GM12878 (cell line): ENCODE results near the gene OPCML. TPM values are rescaled to one million over a fixed set of nuclear protein-coding genes. Genes with fewer than 3 reads are reported as not detected.

ENCODE experiments used
- ATAC-seq: fragments of 200-7000 bp; cut with Tn5 transposase; 3 replicates; pipeline ENCODE4 v1.9.1; 2020; ENCODE audit warnings: mild to moderate bottlenecking, moderate library complexity
- BruUV-seq: library from RNA; stranded (reverse); fragments of 400-500 nt; replicated peaks from 2 replicates; lab custom pipeline; 2021; lab: Mats Ljungman, UMichigan
- CTCF ChIA-PET: fragments of 300-600 bp; sonication (Branson Sonifier 250); formaldehyde crosslinking; extraction: SDS; loops from one replicate; lab custom pipeline; 2021; ENCODE audit warnings: inconsistent platforms; lab: Yijun Ruan, JAX
- POLR2A ChIA-PET: fragments of 350-600 bp; formaldehyde crosslinking; extraction: SDS; loops from one replicate; lab custom pipeline; 2021; ENCODE audit warnings: inconsistent platforms; lab: Charles Lee
- RAD21 ChIA-PET: fragments of 300-600 bp; sonication (Branson Sonifier 250); formaldehyde crosslinking; loops from one replicate; lab custom pipeline; 2023; ENCODE audit warnings: antibody characterized with exemption; ENCODE audit not compliant: unreplicated experiment; lab: Charles Lee
- SMC1A ChIA-PET: fragments of 300-600 bp; sonication (Branson Sonifier 250); formaldehyde crosslinking; loops from one replicate; lab custom pipeline; 2023; ENCODE audit not compliant: unreplicated experiment, uncharacterized antibody; lab: Charles Lee
- DNase-seq: peaks from one replicate; pipeline ENCODE4 v3.0.0-alpha.2; 2011; ENCODE audit warnings: low read depth, low spot score
- FAIRE-seq: peaks from 3 replicates; lab custom pipeline; 2011; peaks lifted over from hg19 to GRCh38; lab: Jason Lieb, UNC
- H2AFZ ChIP-seq: 2 replicates; pipeline ENCODE4 v1.6.0; 2011; ENCODE audit warnings: low read depth, low read length, control low read depth; ENCODE audit not compliant: control insufficient read depth
- H3K27ac ChIP-seq: 2 replicates; pipeline ENCODE4 v1.5.1; 2011; ENCODE audit warnings: control low read depth; ENCODE audit not compliant: control insufficient read depth, insufficient read depth
- H3K27me3 ChIP-seq, 2 experiments: replicated peaks in 1 of 2; 2 replicates each; pipeline versions ENCODE4 v1.6.0 to v1.6.1; 2011; ENCODE audit warnings: low read length in 1 of 2; ENCODE audit not compliant: control insufficient read depth in 2 of 2, insufficient read depth in 2 of 2
- H3K36me3 ChIP-seq, 2 experiments: 2 replicates each; pipeline ENCODE4 v1.5.1; 2011; ENCODE audit warnings: low read length in 1 of 2; ENCODE audit not compliant: control insufficient read depth in 2 of 2, insufficient read depth in 2 of 2
- H3K4me1 ChIP-seq: 2 replicates; pipeline ENCODE4 v1.6.1; 2011; ENCODE audit warnings: mild to moderate bottlenecking, low read length, moderate library complexity, mixed read lengths; ENCODE audit not compliant: control insufficient read depth, insufficient read depth
- H3K4me2 ChIP-seq: 2 replicates; pipeline ENCODE4 v1.6.0; 2011; ENCODE audit warnings: control low read depth; ENCODE audit not compliant: control insufficient read depth, insufficient read depth
- H3K4me3 ChIP-seq: fragments of 200-600 bp; sonication (generic); 2 replicates; pipeline ENCODE4 v1.5.1; 2016
- H3K79me2 ChIP-seq: 2 replicates; pipeline ENCODE4 v1.6.0; 2011; ENCODE audit warnings: low read length; ENCODE audit not compliant: control insufficient read depth, insufficient read depth
- H3K9ac ChIP-seq: 2 replicates; pipeline ENCODE4 v1.8.0; 2011; ENCODE audit warnings: low read length, control low read depth, mixed read lengths; ENCODE audit not compliant: control insufficient read depth, insufficient read depth
- H3K9me3 ChIP-seq: replicated peaks from 3 replicates; pipeline ENCODE4 v1.5.1; 2011; ENCODE audit warnings: mild to moderate bottlenecking, low read length; ENCODE audit not compliant: control insufficient read depth, insufficient read depth
- H4K20me1 ChIP-seq: 2 replicates; pipeline ENCODE4 v1.6.0; 2011; ENCODE audit not compliant: control insufficient read depth, insufficient read depth
- ASH2L ChIP-seq: fragments of 300-600, 200-600 bp; sonication (generic); IDR thresholded peaks from 2 replicates; pipeline ENCODE4 v1.6.1; 2017; ENCODE audit warnings: low read depth, mild to moderate bottlenecking, borderline replicate concordance
- BMI1 ChIP-seq: fragments of 450-650 bp; IDR thresholded peaks from 2 replicates; pipeline ENCODE4 v1.6.1; 2016; ENCODE audit warnings: mild to moderate bottlenecking, moderate library complexity, borderline replicate concordance
- BRCA1 ChIP-seq: IDR thresholded peaks from 2 replicates; pipeline ENCODE4 v1.6.1; 2011; ENCODE audit warnings: low read depth, low read length, improper control_type of control experiment
- CBX5 ChIP-seq: sonication (generic); IDR thresholded peaks from 2 replicates; pipeline ENCODE4 v1.6.1; 2016; ENCODE audit warnings: low read depth, moderate library complexity, mild to moderate bottlenecking, inconsistent platforms
- CEBPB ChIP-seq, 2 experiments: fragments of 150-350 bp in 1 of 2; IDR thresholded peaks; 2 replicates each; pipeline ENCODE4 v1.6.1; 2012 to 2014; ENCODE audit warnings: low read depth in 2 of 2, low read length in 2 of 2, borderline replicate concordance in 1 of 2, inconsistent platforms in 1 of 2
- EP300 ChIP-seq, 2 experiments: fragments of 150-350 bp in 1 of 2; IDR thresholded peaks; 2 replicates each; pipeline ENCODE4 v1.6.1; 2011 to 2012; ENCODE audit warnings: low read depth in 2 of 2, low read length in 2 of 2, borderline replicate concordance in 1 of 2, improper control_type of control experiment in 1 of 2, inconsistent platforms in 1 of 2; ENCODE audit not compliant: control insufficient read depth in 1 of 2
- HDAC2 ChIP-seq: fragments of 200-600 bp; sonication (generic); IDR thresholded peaks from 2 replicates; pipeline ENCODE4 v1.6.1; 2017
- IKZF1 ChIP-seq: fragments of 450-650 bp; conservative IDR thresholded peaks from 2 replicates; pipeline ENCODE4 v1.6.1; 2017; ENCODE audit warnings: antibody characterized with exemption, mild to moderate bottlenecking
- KLF5 ChIP-seq: fragments of 450-650 bp; IDR thresholded peaks from 2 replicates; pipeline ENCODE4 v1.6.1; 2014; ENCODE audit warnings: mild to moderate bottlenecking; ENCODE audit not compliant: partially characterized antibody
- LARP7 ChIP-seq: fragments of 450-650 bp; IDR thresholded peaks from 2 replicates; pipeline ENCODE4 v1.6.1; 2017; ENCODE audit warnings: mild to moderate bottlenecking
- NBN ChIP-seq: fragments of 450-650 bp; IDR thresholded peaks from 2 replicates; pipeline ENCODE4 v1.6.1; 2016
- POLR2A ChIP-seq: IDR thresholded peaks from 2 replicates; pipeline ENCODE4 v1.6.1; 2011; ENCODE audit warnings: low read depth, mild to moderate bottlenecking, low read length
- POLR2AphosphoS5 ChIP-seq: IDR thresholded peaks from 2 replicates; pipeline ENCODE4 v1.6.1; 2011; ENCODE audit warnings: mild to moderate bottlenecking, low read length, inconsistent platforms
- RAD21 ChIP-seq: IDR thresholded peaks from 2 replicates; pipeline ENCODE4 v1.6.1; 2011; ENCODE audit warnings: mild to moderate bottlenecking, low read depth, low read length, moderate library complexity; ENCODE audit not compliant: insufficient read depth
- SMARCA5 ChIP-seq: fragments of 450-650 bp; IDR thresholded peaks from 2 replicates; pipeline ENCODE4 v1.6.1; 2017; ENCODE audit warnings: mild to moderate bottlenecking
- TAF1 ChIP-seq: IDR thresholded peaks from 2 replicates; pipeline ENCODE4 v1.6.1; 2011; ENCODE audit warnings: mild to moderate bottlenecking, low read depth, low read length, borderline replicate concordance
- USF1 ChIP-seq: IDR thresholded peaks from 2 replicates; pipeline ENCODE4 v1.6.1; 2011; ENCODE audit warnings: borderline replicate concordance, low read depth, mild to moderate bottlenecking, moderate library complexity, mixed read lengths, low read length; ENCODE audit not compliant: insufficient read depth; ENCODE audit errors: extremely low read length
- ZZZ3 ChIP-seq: IDR thresholded peaks from 2 replicates; pipeline ENCODE4 v1.6.1; 2011; ENCODE audit warnings: low read depth; ENCODE audit not compliant: control insufficient read depth, insufficient read length
- WGBS: methylation state at CpG from one replicate; pipeline ENCODE4 v1.1.6; 2016; ENCODE audit warnings: low lambda C conversion rate; ENCODE audit not compliant: insufficient replicate concordance, insufficient coverage; ENCODE audit errors: missing lambda C conversion rate; 5-methylcytosine and 5-hydroxymethylcytosine counted together
- in situ Hi-C: fragments of 300-500 bp; cut with MboI; formaldehyde crosslinking; loops from 9 replicates; pipeline ENCODE4 v1.14.3; 2018; ENCODE audit warnings: mixed read lengths
- intact Hi-C: fragments of 100-400 bp; cut with micrococcal nuclease; formaldehyde crosslinking; loops from one replicate; pipeline ENCODE4 v1.14.2; 2022; ENCODE audit not compliant: unreplicated experiment
- polyA plus RNA-seq, 11 experiments: library from polyadenylated mRNA; depleted of rRNA in 4 of 11; unstranded in 6 of 11; stranded (reverse) in 5 of 11; fragments of >200 nt; fragmentation: Nextera tagmentation in 4 of 11; fragmentation: Illumina TruSeq in 1 of 11; extraction: Ambion mirVana in 4 of 11; extraction: Trizol in 1 of 11; gene quantifications; 1 replicate in 1 of 11; 2 replicates in 10 of 11; pipeline versions ENCODE4 v1.2.1 to v1.2.3, GENCODE V29; 2011 to 2016; ENCODE audit warnings: inconsistent platforms in 2 of 11, missing spikeins in 2 of 11, low read depth in 1 of 11
- total RNA-seq, 4 experiments: library from RNA; depleted of rRNA in 3 of 4; stranded (reverse); fragments of >200 nt in 3 of 4; fragmentation: Illumina TruSeq in 1 of 4; extraction: Trizol in 1 of 4; gene quantifications; 2 replicates each; pipeline versions ENCODE4 v1.2.1 to v1.2.3, GENCODE V29; 2013 to 2021
- TF ChIP-seq, protein P1 (sequence below), 3 experiments: IDR thresholded peaks in 2 of 3; conservative IDR thresholded peaks in 1 of 3; 2 replicates each; pipeline ENCODE4 v1.5.1; 2011; ENCODE audit warnings: low read depth in 3 of 3, low read length in 3 of 3, mild to moderate bottlenecking in 3 of 3, control low read depth in 2 of 3, moderate library complexity in 2 of 3, inconsistent platforms in 1 of 3, mixed read lengths in 1 of 3; ENCODE audit not compliant: control insufficient read depth in 2 of 3, insufficient read depth in 1 of 3; ENCODE audit errors: extremely low read depth in 1 of 3
- TF ChIP-seq, protein P2 (sequence below): IDR thresholded peaks from 2 replicates; pipeline ENCODE4 v1.6.1; 2012; ENCODE audit warnings: mild to moderate bottlenecking, low read depth, low read length

Gene OPCML
- total and polyA plus RNA-seq, 10 of the 15 experiments (the other 5 are each of a cell fraction or from before 2014, with no cell fraction given) = 0.84 TPM; not detected in 9

GRCh38 chr11:133096981-133097380 lies 435.3 kb downstream of the OPCML start:
- no peak for FAIRE-seq

More at GRCh38 chr11:133096981-133097380, 435.3 kb downstream of the OPCML start:
- CTCF ChIA-PET = no interaction called here
- H3K27ac ChIP-seq = no peak overlapping the region
- BruUV-seq = no TSS peak
- H3K36me3 ChIP-seq = no peaks in the 10 kb centered on the region
- intact Hi-C loops = no loop called here
- in situ Hi-C loops = no loop called here
- H3K79me2 ChIP-seq = no peaks in the 10 kb centered on the region
- 40% methylated on average over 5 of the region's 5 CpGs for WGBS
- POLR2A ChIA-PET = no interaction called here
- no peaks in the 10 kb centered on the region for H4K20me1 ChIP-seq
- H3K4me1 ChIP-seq = no peaks in the 10 kb centered on the region
- SMC1A ChIA-PET = no interaction called here
- TF ChIP-seq POLR2AphosphoS5 = no peak
- TF ChIP-seq RAD21 = no peak
- no peak for TF ChIP-seq NBN
- TF ChIP-seq TAF1 = no peak
- TF ChIP-seq CEBPB (IDR thresholded peaks at IDR 0.05; ENCODE audit: borderline replicate concordance in 1 of 2, low read depth in 2 of 2, low read length in 2 of 2) = no peak
- TF ChIP-seq, protein P1, sequence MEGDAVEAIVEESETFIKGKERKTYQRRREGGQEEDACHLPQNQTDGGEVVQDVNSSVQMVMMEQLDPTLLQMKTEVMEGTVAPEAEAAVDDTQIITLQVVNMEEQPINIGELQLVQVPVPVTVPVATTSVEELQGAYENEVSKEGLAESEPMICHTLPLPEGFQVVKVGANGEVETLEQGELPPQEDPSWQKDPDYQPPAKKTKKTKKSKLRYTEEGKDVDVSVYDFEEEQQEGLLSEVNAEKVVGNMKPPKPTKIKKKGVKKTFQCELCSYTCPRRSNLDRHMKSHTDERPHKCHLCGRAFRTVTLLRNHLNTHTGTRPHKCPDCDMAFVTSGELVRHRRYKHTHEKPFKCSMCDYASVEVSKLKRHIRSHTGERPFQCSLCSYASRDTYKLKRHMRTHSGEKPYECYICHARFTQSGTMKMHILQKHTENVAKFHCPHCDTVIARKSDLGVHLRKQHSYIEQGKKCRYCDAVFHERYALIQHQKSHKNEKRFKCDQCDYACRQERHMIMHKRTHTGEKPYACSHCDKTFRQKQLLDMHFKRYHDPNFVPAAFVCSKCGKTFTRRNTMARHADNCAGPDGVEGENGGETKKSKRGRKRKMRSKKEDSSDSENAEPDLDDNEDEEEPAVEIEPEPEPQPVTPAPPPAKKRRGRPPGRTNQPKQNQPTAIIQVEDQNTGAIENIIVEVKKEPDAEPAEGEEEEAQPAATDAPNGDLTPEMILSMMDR (IDR thresholded peaks at IDR 0.05 in 2 of 3, conservative IDR thresholded peaks at IDR 0.05 in 1 of 3; ENCODE audit: control insufficient read depth in 2 of 3, extremely low read depth in 1 of 3, insufficient read depth in 1 of 3, low read depth in 3 of 3, low read length in 3 of 3) = no peak
- no peak for TF ChIP-seq IKZF1
- no peak for TF ChIP-seq ASH2L
- no peak for TF ChIP-seq POLR2A
- TF ChIP-seq BRCA1 = no peak
- no peak for TF ChIP-seq KLF5
- TF ChIP-seq LARP7 = no peak
- no peak for TF ChIP-seq BMI1
- TF ChIP-seq SMARCA5 = no peak
- no peak for TF ChIP-seq USF1
- TF ChIP-seq, protein P2, sequence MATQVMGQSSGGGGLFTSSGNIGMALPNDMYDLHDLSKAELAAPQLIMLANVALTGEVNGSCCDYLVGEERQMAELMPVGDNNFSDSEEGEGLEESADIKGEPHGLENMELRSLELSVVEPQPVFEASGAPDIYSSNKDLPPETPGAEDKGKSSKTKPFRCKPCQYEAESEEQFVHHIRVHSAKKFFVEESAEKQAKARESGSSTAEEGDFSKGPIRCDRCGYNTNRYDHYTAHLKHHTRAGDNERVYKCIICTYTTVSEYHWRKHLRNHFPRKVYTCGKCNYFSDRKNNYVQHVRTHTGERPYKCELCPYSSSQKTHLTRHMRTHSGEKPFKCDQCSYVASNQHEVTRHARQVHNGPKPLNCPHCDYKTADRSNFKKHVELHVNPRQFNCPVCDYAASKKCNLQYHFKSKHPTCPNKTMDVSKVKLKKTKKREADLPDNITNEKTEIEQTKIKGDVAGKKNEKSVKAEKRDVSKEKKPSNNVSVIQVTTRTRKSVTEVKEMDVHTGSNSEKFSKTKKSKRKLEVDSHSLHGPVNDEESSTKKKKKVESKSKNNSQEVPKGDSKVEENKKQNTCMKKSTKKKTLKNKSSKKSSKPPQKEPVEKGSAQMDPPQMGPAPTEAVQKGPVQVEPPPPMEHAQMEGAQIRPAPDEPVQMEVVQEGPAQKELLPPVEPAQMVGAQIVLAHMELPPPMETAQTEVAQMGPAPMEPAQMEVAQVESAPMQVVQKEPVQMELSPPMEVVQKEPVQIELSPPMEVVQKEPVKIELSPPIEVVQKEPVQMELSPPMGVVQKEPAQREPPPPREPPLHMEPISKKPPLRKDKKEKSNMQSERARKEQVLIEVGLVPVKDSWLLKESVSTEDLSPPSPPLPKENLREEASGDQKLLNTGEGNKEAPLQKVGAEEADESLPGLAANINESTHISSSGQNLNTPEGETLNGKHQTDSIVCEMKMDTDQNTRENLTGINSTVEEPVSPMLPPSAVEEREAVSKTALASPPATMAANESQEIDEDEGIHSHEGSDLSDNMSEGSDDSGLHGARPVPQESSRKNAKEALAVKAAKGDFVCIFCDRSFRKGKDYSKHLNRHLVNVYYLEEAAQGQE = no peak
- TF ChIP-seq HDAC2 = no peak
- TF ChIP-seq CBX5 = no peak
- TF ChIP-seq ZZZ3 = no peak
- no peak for TF ChIP-seq EP300 (IDR thresholded peaks at IDR 0.05; ENCODE audit: borderline replicate concordance in 1 of 2, control insufficient read depth in 1 of 2, low read depth in 2 of 2, low read length in 2 of 2)
- TF ChIP-seq, all 136 proteins: peak for 0
- Histone ChIP-seq H3K27me3 (peaks cover 0 to 2% of the 10 kb centered on the region in 2 experiments; a peak in 2 of 4 replicates), H3K9me3 (no peaks in the 10 kb centered on the region), H3K4me2 (no peak overlapping the region), H3K9ac (no peak overlapping the region), H3K4me3 (no peak overlapping the region), H2AFZ (no peak overlapping the region)
- RAD21 ChIA-PET = no interaction called here
- ATAC-seq (no peak), DNase-seq (no peak)
